ENCODE data around the gene PGD. TPM values are rescaled to one million over a fixed set of nuclear protein-coding genes. Genes with fewer than 3 reads are reported as not detected.

The PGD gene
- total and polyA plus RNA-seq, 2 of the 13 experiments (the other 11 are each of a cell fraction or from before 2014, with no cell fraction given): 64.8 to 210 TPM

- TF ChIP-seq ZNF569 (CRISPR knock-in tag; IDR thresholded peaks at IDR 0.05; ENCODE audit: borderline replicate concordance) (peak; percentile 77; the same call in 1 of the 2 replicates), HMG20B (CRISPR knock-in tag; conservative IDR thresholded peaks at IDR 0.05) (no peak), HOXD1 (CRISPR knock-in tag; IDR thresholded peaks at IDR 0.05) (peak; percentile 83), HDAC6 (IDR thresholded peaks at IDR 0.05; ENCODE audit: low read depth, low read length) (no peak), ZBTB3 (CRISPR knock-in tag; IDR thresholded peaks at IDR 0.05; ENCODE audit: borderline replicate concordance, low read depth) (peak; percentile 90; the same call in 1 of the 2 replicates), MEIS2 (CRISPR knock-in tag; IDR thresholded peaks at IDR 0.05) (peak; percentile 86; the same call in 1 of the 2 replicates), ETS1 (CRISPR knock-in tag; IDR thresholded peaks at IDR 0.05) (no peak), ZKSCAN5 (CRISPR knock-in tag; IDR thresholded peaks at IDR 0.05) (no peak), RAD21 (CRISPR knock-in tag; IDR thresholded peaks at IDR 0.05) (peak; percentile 96), ZNF180 (CRISPR knock-in tag; IDR thresholded peaks at IDR 0.05; ENCODE audit: borderline replicate concordance, low read depth) (0 out of 2 replicates have a peak, but pooled peaks have one; percentile 70), ZNF24 (IDR thresholded peaks at IDR 0.05) (peak; percentile 64; the same call in 1 of the 2 replicates), ZBTB43 (CRISPR knock-in tag; conservative IDR thresholded peaks at IDR 0.05) (peak; percentile 70; the same call in 1 of the 2 replicates), SRSF9 (IDR thresholded peaks at IDR 0.05; ENCODE audit: borderline replicate concordance, insufficient read depth, low read depth, low read length, poor library complexity, severe bottlenecking) (no peak), EHMT2 (IDR thresholded peaks at IDR 0.05; ENCODE audit: borderline replicate concordance, low read depth, low read length) (no peak), MYC (CRISPR knock-in tag; IDR thresholded peaks at IDR 0.05; ENCODE audit: borderline replicate concordance) (peak; percentile 86; the same call in 1 of the 2 replicates), MTA3 (CRISPR knock-in tag; IDR thresholded peaks at IDR 0.05) (no peak), FOXC1 (CRISPR knock-in tag; IDR thresholded peaks at IDR 0.05; ENCODE audit: borderline replicate concordance) (peak; percentile 96), MTF1 (CRISPR knock-in tag; IDR thresholded peaks at IDR 0.05) (peak; percentile 22; the same call in 1 of the 2 replicates), ZNF18 (CRISPR knock-in tag; IDR thresholded peaks at IDR 0.05; ENCODE audit: insufficient replicate concordance) (peak; percentile 96), PHF20 (CRISPR knock-in tag; IDR thresholded peaks at IDR 0.05) (peak; percentile 82), ZNF782 (CRISPR knock-in tag; IDR thresholded peaks at IDR 0.05; ENCODE audit: borderline replicate concordance) (peak; percentile 90; the same call in 1 of the 2 replicates), ZSCAN20 (CRISPR knock-in tag; IDR thresholded peaks at IDR 0.05; ENCODE audit: borderline replicate concordance) (peak; percentile 90; the same call in 1 of the 2 replicates), POLR2A (IDR thresholded peaks at IDR 0.05; ENCODE audit: insufficient read depth in 1 of 2, low read depth in 2 of 2, low read length in 2 of 2) (peak; percentile 73 to 87), ZNF776 (CRISPR knock-in tag; IDR thresholded peaks at IDR 0.05) (peak; percentile 99), HMG20A (CRISPR knock-in tag; IDR thresholded peaks at IDR 0.05; ENCODE audit: borderline replicate concordance) (no peak), U2AF2 (IDR thresholded peaks at IDR 0.05; ENCODE audit: low read depth, low read length) (no peak)
Observed at GRCh38 chr1:10430216-10431069, 31.6 kb downstream of the PGD start, which contains the start of gene CENPS (continued).
